HG03354 (cell line): ENCODE measurements around the gene BAIAP2L1.
A peak's percentile ranks its signal among the peaks of the same experiment; 100 is the strongest.
"Not testable (repeated sequence)": the region's sequence is repeated elsewhere in the genome, so short reads cannot be mapped to it uniquely, and the experiment has no call there.

Source experiments
- ATAC-seq: cut with Tn5 transposase; IDR thresholded peaks from one replicate; pipeline ENCODE4 v1.9.1; 2021; ENCODE audit warnings: mild to moderate bottlenecking; ENCODE audit not compliant: unreplicated experiment, poor library complexity, severe bottlenecking

The BAIAP2L1 gene

GRCh38 chr7:98400542-98401340 lies at the start of gene BAIAP2L1:
BAIAP2L1 (minus strand) TSS chr7:98401090; CDS start chr7:98400852, 238 bp downstream.
- peak; percentile 82 for ATAC-seq

- ATAC-seq: no peak
Observed at GRCh38 chr7:98448766-98449165, 47.9 kb upstream of the BAIAP2L1 start.

DNA sequence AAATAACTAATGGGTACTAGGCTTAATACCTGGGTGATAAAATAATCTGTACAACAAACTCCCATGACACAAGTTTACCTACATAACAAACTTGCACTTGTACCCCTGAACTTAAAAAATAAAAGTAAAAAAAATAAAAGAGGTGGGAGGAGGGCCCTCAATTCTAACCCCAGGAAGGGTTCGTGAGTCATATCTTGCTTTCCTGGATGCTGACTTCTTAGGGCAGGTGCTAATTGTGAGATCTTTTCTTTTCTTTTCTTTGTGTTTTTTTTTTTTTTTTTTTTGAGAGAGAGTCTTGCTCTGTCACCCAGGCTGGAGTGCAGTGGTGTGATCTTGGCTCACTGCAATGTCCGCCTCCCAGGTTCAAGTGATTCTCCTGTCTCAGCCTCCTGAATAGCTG lies 40.1 kb upstream of the BAIAP2L1 start:
- ATAC-seq: not testable (repeated sequence)

DNA sequence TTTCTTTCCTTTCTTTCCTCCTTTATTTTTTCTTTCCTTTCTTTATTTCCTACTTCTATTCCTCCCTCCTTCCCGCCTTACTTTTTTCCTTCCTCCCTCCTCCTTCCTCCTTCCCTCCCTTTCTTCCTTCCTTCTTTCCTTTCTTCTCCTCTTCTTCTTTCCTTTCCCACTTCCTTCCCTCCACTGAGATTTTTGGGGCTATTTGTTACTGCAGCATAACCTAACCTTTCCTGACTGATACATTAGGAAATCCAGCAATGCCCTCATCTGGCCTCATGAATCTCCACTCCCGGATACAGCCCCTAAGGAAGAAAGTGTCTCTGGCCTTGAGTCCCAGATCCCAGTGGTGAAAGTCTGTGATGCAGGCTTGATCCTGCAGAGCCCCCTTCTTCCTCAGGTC lies 38.6 kb upstream of the BAIAP2L1 start:
- no peak for ATAC-seq

DNA sequence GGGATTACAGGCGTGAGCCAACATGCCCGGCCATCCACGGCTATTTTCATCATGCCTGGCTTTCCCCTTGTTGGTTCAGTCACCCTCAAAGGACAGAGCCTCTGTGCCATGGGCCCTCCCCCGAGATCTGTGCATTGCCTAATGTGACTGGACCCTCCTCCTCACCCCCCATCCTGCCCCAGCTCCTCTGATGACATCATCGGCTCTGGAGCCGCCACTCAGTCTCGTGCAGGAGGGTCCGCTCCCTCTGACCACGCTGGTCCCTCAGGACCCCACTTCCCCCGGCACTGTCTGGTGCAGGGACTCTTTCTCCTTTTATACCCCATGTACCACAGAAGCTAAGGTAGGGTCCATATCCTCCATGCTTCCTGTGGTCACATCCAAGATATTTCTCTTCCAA lies 33.2 kb upstream of the BAIAP2L1 start:
- no peak for ATAC-seq

GRCh38 chr7:98429799-98430198 lies 28.9 kb upstream of the BAIAP2L1 start:
- ATAC-seq: no peak

DNA sequence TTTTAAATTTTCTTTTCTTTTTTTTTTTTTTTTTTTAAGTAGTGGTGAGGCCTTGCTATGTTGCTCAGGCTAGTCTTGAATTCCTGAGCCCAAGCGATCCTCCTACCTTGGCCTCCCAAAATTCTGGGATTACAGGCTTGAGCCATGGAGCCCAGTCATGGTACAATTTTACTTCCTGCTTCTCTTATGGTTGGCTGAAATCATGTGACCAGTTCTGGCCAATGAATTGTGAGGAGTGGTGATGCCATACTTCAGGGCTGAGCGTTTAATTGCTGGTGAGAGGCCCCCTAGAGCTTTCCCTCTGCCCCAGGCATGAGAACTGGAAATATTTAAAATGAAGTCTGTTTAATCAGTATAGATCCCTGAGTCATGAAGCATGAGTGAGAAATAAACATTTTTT lies 22.2 kb upstream of the BAIAP2L1 start:
- no peak for ATAC-seq

- ATAC-seq: no peak
Observed at GRCh38 chr7:98420966-98421612, 20.2 kb upstream of the BAIAP2L1 start.

- not testable (repeated sequence) for ATAC-seq
Observed at GRCh38 chr7:98419988-98420387, 19.1 kb upstream of the BAIAP2L1 start.

DNA sequence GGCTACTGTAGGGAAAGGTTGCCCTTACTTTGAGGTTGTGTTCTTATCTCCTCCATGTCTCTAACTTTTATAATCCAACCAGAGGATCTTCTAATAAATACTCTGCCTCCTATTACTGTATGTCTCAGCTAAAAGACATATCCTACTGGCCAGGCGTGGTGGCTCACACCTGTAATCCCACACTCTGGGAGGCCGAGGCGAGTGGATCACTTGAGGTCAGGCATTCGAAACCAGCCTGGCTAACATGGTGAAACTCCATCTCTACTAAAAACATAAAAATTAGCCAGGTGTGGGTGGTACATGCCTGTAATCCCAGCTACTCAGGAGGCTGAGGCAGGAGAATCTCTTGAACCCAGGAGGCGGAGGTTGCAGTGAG lies 18.4 kb upstream of the BAIAP2L1 start:
- ATAC-seq: not testable (repeated sequence)

DNA sequence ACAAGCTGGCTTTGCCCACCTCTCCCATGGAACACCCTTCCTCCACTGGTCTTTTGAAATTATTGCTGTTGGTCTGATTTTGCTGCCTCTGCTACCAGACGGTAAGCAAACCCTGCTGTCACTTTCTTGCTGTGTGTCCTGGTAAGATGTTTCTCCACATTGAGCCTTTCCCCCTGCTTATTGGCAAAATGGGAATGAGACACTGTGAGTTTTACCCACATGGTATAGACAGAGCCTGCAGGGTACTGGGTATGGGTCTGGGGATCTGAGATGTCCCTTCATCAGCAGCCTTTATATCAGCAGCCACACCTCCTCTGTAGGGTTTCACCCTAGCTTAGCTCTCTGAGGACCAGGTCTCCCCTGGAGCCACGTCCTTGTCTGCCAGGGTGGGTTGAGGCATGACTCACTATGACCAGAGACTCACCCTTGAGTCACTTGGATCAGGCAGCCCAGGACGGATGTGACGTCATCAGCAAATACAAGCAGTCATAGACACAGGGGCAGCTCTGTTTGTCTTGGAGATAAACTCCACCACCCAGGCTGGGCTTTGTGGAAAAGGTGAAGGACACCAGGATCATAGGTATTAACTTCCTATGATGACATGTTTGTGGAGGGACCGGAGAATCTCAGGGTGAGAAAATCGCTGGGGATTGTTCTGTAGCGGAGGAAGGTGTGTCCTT lies 17.9 kb upstream of the BAIAP2L1 start:
- no peak for ATAC-seq

GRCh38 chr7:98418271-98418635 lies 17.4 kb upstream of the BAIAP2L1 start:
- ATAC-seq: no peak

DNA sequence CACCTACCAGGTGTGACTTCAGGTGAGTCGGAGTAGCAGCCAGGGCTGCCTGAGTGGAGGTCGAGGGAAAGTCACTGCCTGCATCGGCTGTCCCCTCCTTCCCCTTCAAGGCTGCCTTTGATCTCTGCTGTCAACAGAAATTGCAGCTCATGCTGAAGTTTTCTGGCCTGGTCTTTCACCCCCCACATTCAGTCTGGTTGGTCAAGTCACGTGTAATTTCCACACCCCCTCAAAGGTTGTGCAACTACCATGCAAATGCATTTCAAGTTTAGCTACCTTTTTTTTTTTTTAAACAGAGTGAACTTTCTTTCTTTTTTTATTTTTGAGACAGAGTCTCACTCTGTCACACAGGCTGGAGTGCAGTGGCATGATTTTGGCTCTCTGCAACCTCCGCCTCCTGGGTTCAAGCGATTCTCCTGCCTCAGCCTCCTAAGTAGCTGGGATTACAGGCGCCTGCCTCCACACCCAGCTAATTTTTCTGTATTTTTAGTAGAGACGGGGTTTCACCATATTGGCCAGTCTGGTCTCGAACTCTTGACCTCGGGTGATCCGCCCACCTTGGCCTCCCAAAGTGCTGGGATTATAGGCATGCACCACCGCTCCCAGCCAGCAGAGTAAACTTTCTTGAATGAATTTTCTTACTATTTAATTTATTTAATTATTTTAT lies 16.8 kb upstream of the BAIAP2L1 start:
- not testable (repeated sequence) for ATAC-seq

DNA sequence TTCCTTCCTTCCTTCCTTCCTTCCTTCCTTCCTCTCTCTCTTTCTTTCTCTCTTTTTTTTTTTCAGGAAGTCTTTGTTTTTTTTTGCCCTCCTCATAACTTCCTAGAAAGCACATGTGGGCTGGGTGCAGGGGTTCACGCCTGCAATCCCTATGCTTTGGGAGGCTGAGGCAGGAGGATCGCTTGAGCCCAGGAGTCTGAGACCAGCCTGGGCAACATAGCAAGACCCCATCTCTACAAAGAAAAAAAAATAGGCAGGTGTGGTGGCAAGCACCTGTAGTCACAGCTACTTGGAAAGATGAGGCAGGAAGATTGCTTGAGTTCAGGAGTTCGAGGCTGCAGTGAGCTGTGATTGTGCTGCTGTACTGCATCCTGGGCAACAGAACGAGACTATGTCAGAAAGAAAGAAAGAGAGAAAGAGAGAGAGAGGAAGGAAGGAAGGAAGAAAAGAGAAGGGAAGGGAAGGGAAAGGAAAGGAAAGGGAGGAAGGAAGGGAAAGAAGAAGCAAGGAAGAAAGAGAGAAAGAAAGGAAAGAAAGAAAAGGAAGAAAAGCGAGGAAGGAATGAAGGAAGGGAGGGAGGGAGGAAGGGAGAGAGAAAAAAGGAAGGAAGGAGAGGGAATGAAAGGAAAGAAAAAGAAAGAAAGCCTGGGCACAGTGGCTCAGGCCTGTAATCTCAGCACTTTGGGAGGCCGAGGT lies 13.5 kb upstream of the BAIAP2L1 start:
- no peak for ATAC-seq

DNA sequence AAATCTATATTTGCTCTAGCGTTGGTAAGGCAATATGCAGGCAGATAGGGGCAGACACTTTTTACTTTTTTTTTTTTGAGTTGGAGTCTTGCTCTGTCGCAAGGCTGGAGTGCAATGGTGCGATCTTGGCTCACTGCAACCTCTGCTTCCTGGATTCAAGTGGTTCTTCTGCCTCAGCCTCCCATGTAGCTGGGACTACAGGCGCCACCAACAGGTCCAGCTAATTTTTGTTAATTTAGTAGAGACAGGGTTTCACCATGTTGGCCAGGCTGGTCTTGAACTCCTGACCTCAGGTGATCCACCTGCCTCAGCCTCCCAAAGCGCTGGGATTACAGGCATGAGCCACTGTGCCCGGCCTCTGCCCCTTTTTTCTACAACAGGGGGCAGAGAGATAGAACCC lies 12.8 kb upstream of the BAIAP2L1 start:
- not testable (repeated sequence) for ATAC-seq

DNA sequence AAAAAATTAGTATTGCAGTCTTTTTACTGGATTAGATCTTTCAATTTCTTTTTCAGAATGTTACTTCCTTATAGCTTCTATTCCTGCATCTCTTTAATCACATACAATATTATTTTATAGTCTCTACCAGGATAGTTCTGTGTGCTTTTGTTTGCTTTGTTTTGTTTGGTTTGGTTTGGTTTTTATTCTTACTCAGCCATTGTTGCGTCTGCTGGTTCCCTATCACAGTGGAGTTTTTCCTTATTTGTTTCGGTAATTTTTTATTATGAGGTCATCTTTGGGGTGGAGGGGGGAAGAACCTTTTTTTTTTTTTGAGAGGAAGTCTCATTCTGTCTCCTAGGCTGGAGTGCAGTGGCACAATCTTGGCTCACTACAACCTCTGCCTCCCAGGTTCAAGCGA lies 9.0 kb upstream of the BAIAP2L1 start:
- no peak for ATAC-seq

GRCh38 chr7:98408146-98408545 lies 7.3 kb upstream of the BAIAP2L1 start:
- ATAC-seq: not testable (repeated sequence)

DNA sequence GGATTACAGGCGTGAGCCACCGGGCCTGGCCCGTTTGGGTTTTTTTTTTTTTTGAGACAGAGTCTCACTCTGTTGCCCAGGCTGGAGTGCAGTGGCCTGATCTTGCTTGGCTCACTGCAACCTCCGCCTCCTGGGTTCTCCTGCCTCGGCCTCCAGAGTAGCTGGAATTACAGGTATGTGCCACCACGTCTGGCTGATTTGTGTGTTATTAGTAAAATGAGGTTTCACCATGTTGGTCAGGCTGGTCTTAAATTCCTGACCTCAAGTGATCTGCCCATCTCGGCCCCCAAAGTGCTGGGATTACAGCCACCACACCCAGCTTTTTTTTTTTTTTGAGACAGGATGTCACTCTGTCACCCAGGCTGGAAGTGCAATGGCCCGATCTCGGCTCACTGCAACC lies 5.9 kb upstream of the BAIAP2L1 start:
- ATAC-seq: no peak

GRCh38 chr7:98404840-98405239 lies 4.0 kb upstream of the BAIAP2L1 start:
- no peak for ATAC-seq
